Keratinocyte (primary cell): ENCODE measurements around the gene TSFM. TPM values are rescaled to one million over a fixed set of nuclear protein-coding genes. Genes with fewer than 3 reads are reported as not detected.

Source experiments
- DNase-seq: peaks from one replicate; pipeline ENCODE4 v3.0.0-alpha.2; 2011; ENCODE audit warnings: low read depth, missing footprints, low spot score
- FAIRE-seq: peaks from 2 replicates; lab custom pipeline; 2011; peaks lifted over from hg19 to GRCh38; lab: Jason Lieb, UNC
- H2AFZ ChIP-seq: 2 replicates; pipeline ENCODE4 v1.6.0; 2012; ENCODE audit warnings: low read length, control low read depth, inconsistent platforms; ENCODE audit not compliant: control insufficient read depth
- H3K27ac ChIP-seq: 2 replicates; pipeline ENCODE4 v1.5.1; 2011; ENCODE audit warnings: low read length; ENCODE audit not compliant: control insufficient read depth, insufficient read depth
- H3K27me3 ChIP-seq: 3 replicates; pipeline ENCODE4 v1.6.0; 2011; ENCODE audit warnings: low read length; ENCODE audit not compliant: control insufficient read depth, insufficient read depth; ENCODE audit errors: extremely low read depth
- H3K36me3 ChIP-seq, 2 experiments: 2 replicates in 1 of 2; 3 replicates in 1 of 2; pipeline ENCODE4 v1.5.1; 2011; ENCODE audit warnings: low read length in 2 of 2, mild to moderate bottlenecking in 1 of 2; ENCODE audit not compliant: control insufficient read depth in 2 of 2, insufficient read depth in 2 of 2; ENCODE audit errors: extremely low read depth in 1 of 2
- H3K4me1 ChIP-seq: 3 replicates; pipeline ENCODE4 v1.5.1; 2011; ENCODE audit warnings: low read length; ENCODE audit not compliant: control insufficient read depth, insufficient read depth; ENCODE audit errors: extremely low read depth
- H3K4me2 ChIP-seq: 3 replicates; pipeline ENCODE4 v1.6.0; 2011; ENCODE audit warnings: low read depth, low read length; ENCODE audit not compliant: control insufficient read depth, insufficient read depth; ENCODE audit errors: extremely low read depth
- H3K4me3 ChIP-seq, 3 experiments: fragments of 200-600 bp in 1 of 3; sonication (generic) in 1 of 3; 2 replicates in 2 of 3; 3 replicates in 1 of 3; pipeline ENCODE4 v1.5.1; 2011 to 2016; ENCODE audit warnings: low read length in 3 of 3, mild to moderate bottlenecking in 3 of 3, control low read depth in 2 of 3, inconsistent platforms in 1 of 3, low read depth in 1 of 3, mixed read lengths in 1 of 3, mixed run types in 1 of 3, moderate library complexity in 1 of 3; ENCODE audit not compliant: control insufficient read depth in 2 of 3, insufficient read depth in 2 of 3; ENCODE audit errors: extremely low read depth in 1 of 3
- H3K79me2 ChIP-seq: 2 replicates; pipeline ENCODE4 v1.6.0; 2012; ENCODE audit warnings: low read length; ENCODE audit not compliant: control insufficient read depth, insufficient read depth
- H3K9ac ChIP-seq: 3 replicates; pipeline ENCODE4 v1.6.0; 2011; ENCODE audit warnings: low read length; ENCODE audit not compliant: control insufficient read depth, insufficient read depth; ENCODE audit errors: extremely low read depth
- H3K9me1 ChIP-seq: 3 replicates; pipeline ENCODE4 v1.6.0; 2011; ENCODE audit warnings: low read length; ENCODE audit not compliant: control insufficient read depth, insufficient read depth; ENCODE audit errors: extremely low read depth
- H3K9me3 ChIP-seq: 2 replicates; pipeline ENCODE4 v1.5.1; 2012; ENCODE audit warnings: low read depth, low read length; ENCODE audit not compliant: control insufficient read depth
- H4K20me1 ChIP-seq: 3 replicates; pipeline ENCODE4 v1.6.0; 2011; ENCODE audit warnings: low read length; ENCODE audit not compliant: control insufficient read depth, insufficient read depth; ENCODE audit errors: extremely low read depth
- CTCF ChIP-seq, 3 experiments: IDR thresholded peaks in 1 of 3; conservative IDR thresholded peaks in 1 of 3; optimal IDR thresholded peaks in 1 of 3; 2 replicates in 2 of 3; 3 replicates in 1 of 3; pipeline versions ENCODE3 to v1.5.1; 2011; ENCODE audit warnings: low read length in 3 of 3, mild to moderate bottlenecking in 3 of 3, moderate library complexity in 2 of 3, control low read depth in 1 of 3, inconsistent platforms in 1 of 3; ENCODE audit not compliant: insufficient read depth in 2 of 3; ENCODE audit errors: extremely low read depth in 1 of 3
- EZH2 ChIP-seq: IDR thresholded peaks from one replicate; pipeline ENCODE4 v1.6.1; 2012; ENCODE audit warnings: inconsistent platforms, mild to moderate bottlenecking, low read length, moderate library complexity
- dilution Hi-C: fragments of 300-500 bp; cut with MboI; formaldehyde crosslinking; loops from one replicate; pipeline ENCODE4 v1.7.0; 2020; ENCODE audit warnings: low sequenced_read_pairs; ENCODE audit not compliant: extremely low pct_ligation_motif_present
- polyA plus RNA-seq, 5 experiments: library from polyadenylated mRNA; depleted of rRNA in 3 of 5; stranded (reverse) in 3 of 5; stranded (forward) in 1 of 5; unstranded in 1 of 5; fragments of >200 nt; gene quantifications; 1 replicate in 1 of 5; 2 replicates in 3 of 5; 3 replicates in 1 of 5; pipeline versions ENCODE4 v1.2.1 to v1.2.3, GENCODE V29; 2011 to 2012; ENCODE audit warnings: missing spikeins in 2 of 5, low read depth in 1 of 5, low replicate concordance in 1 of 5

The TSFM gene
- polyA plus RNA-seq, 1 donor (not counting 4 experiments of a cell fraction or from before 2014, with no cell fraction given), result 30.5 TPM

- H2AFZ ChIP-seq, result no peak overlapping the region
- H3K4me2 ChIP-seq, result peak overlapping the region; percentile 99
- H3K9me3 ChIP-seq, result no peaks in the 10 kb centered on the region
- peaks cover 11 to 26% of the 10 kb centered on the region in 2 experiments for H3K36me3 ChIP-seq
- H4K20me1 ChIP-seq, result no peaks in the 10 kb centered on the region
- TF ChIP-seq EZH2 (no peak), CTCF (optimal IDR thresholded peaks at IDR 0.05 in 1 of 3, IDR thresholded peaks at IDR 0.05 in 1 of 3, conservative IDR thresholded peaks at IDR 0.05 in 1 of 3; ENCODE audit: extremely low read depth in 1 of 3, insufficient read depth in 2 of 3, low read length in 3 of 3) (no peak)
- peaks cover 35% of the 10 kb centered on the region for H3K4me1 ChIP-seq
- peak overlapping the region; percentile 90 for H3K27ac ChIP-seq
- no peak for DNase-seq
- dilution Hi-C loops, result no loop called here
- H3K9me1 ChIP-seq, result no peaks in the 10 kb centered on the region
- no peak for FAIRE-seq
- H3K4me3 ChIP-seq, result peak overlapping the region; percentile 61 to 90 (median 89)
- H3K9ac ChIP-seq, result peak overlapping the region; percentile 94
- peaks cover 19% of the 10 kb centered on the region for H3K79me2 ChIP-seq
- no peaks in the 10 kb centered on the region for H3K27me3 ChIP-seq
Measured at GRCh38 chr12:57751432-57751787, 31.2 kb upstream of the TSFM start.

GRCh38 chr12:57751788-57752667 is 30.6 kb upstream of the TSFM start, which contains the start of gene CDK4:
Gene CDK4 (minus strand): TSS chr12:57752310. CDS start chr12:57751717, 593 bp downstream.
- peak within 1 kb of the TSS; percentile 94 for H3K9ac ChIP-seq
- dilution Hi-C loops, result no loop called here
- H3K27me3 ChIP-seq, result no peaks in the 10 kb centered on the region
- H3K4me3 ChIP-seq, result peak within 1 kb of the TSS; percentile 61 to 90 (median 89)
- FAIRE-seq, result peak; percentile 74
- H3K4me2 ChIP-seq, result peak within 1 kb of the TSS; percentile 99
- no peak for TF ChIP-seq EZH2
- TF ChIP-seq CTCF (optimal IDR thresholded peaks at IDR 0.05 in 1 of 3, IDR thresholded peaks at IDR 0.05 in 1 of 3, conservative IDR thresholded peaks at IDR 0.05 in 1 of 3; ENCODE audit: extremely low read depth in 1 of 3, insufficient read depth in 2 of 3, low read length in 3 of 3), result no peak
- no peaks in the 10 kb centered on the region for H4K20me1 ChIP-seq
- H3K9me1 ChIP-seq, result no peaks in the 10 kb centered on the region
- peak within 1 kb of the TSS; percentile 90 for H3K27ac ChIP-seq
- peak within 1 kb of the TSS; percentile 82 for H2AFZ ChIP-seq
- peaks cover 39% of the 10 kb centered on the region for H3K4me1 ChIP-seq
- H3K9me3 ChIP-seq, result no peaks in the 10 kb centered on the region
- peaks cover 19% of the 10 kb centered on the region for H3K79me2 ChIP-seq
- DNase-seq, result peak; percentile 97
- H3K36me3 ChIP-seq, result peaks cover 10 to 26% of the 10 kb centered on the region in 2 experiments
